Esophagus squamous epithelium (tissue), 5 donors: Measurements from ENCODE around the gene PARM1. TPM values are rescaled to one million over a fixed set of nuclear protein-coding genes. Genes with fewer than 3 reads are reported as not detected.

Experiments used
- DNase-seq: peaks from one replicate; lab custom pipeline; 2025; lab: John Stamatoyannopoulos, UW
- H3K27ac ChIP-seq, 4 donors: fragments of 200-600 bp; sonication (generic); one replicate each; pipeline ENCODE4 v1.5.1; 2016 to 2019; ENCODE audit warnings: mild to moderate bottlenecking in 1 of 4
- H3K27me3 ChIP-seq, 4 donors: fragments of 200-600 bp; sonication (generic); 1 replicate in 3 of 4; 2 replicates in 1 of 4; pipeline versions ENCODE4 v1.5.1 to v1.6.0; 2017 to 2021; ENCODE audit warnings: antibody characterized with exemption in 1 of 4
- H3K36me3 ChIP-seq, 3 donors: fragments of 200-600 bp; sonication (generic); one replicate each; pipeline ENCODE4 v1.5.1; 2016 to 2019
- H3K4me1 ChIP-seq, 3 donors: fragments of 200-600 bp; sonication (generic); one replicate each; pipeline ENCODE4 v1.5.1; 2017 to 2019
- H3K4me3 ChIP-seq, 4 donors: fragments of 200-600 bp; sonication (generic); 1 replicate in 3 of 4; 2 replicates in 1 of 4; pipeline ENCODE4 v1.5.1; 2016 to 2019; ENCODE audit warnings: mild to moderate bottlenecking in 2 of 4, moderate library complexity in 1 of 4
- H3K9me3 ChIP-seq, 3 donors: fragments of 200-600 bp; sonication (generic); one replicate each; pipeline ENCODE4 v1.5.1; 2016 to 2019
- POLR2A ChIP-seq, 4 donors: fragments of 450-650 bp; IDR thresholded peaks; one replicate each; pipeline ENCODE4 v1.6.1; 2017; ENCODE audit warnings: antibody characterized with exemption in 4 of 4, mild to moderate bottlenecking in 4 of 4, moderate library complexity in 3 of 4
- WGBS, 2 donors: methylation state at CpG; one replicate each; pipeline ENCODE4 v1.1.5; 2018; 5-methylcytosine and 5-hydroxymethylcytosine counted together
- intact Hi-C: fragments of 100-400 bp; cut with DNase I; formaldehyde crosslinking; loops from one replicate; pipeline ENCODE4 v1.15.0; 2022
- total RNA-seq, 4 donors: library from RNA; depleted of rRNA; stranded (reverse); fragments of >200 nt; gene quantifications; one replicate each; pipeline ENCODE4 v1.1.0, GENCODE V29; 2016
- TF ChIP-seq, protein P1 (sequence below), 6 experiments: fragments of 450-650 bp in 4 of 6; fragments of 200-600 bp in 2 of 6; sonication (generic) in 2 of 6; IDR thresholded peaks; one replicate each; pipeline ENCODE4 v1.5.1; 2016 to 2019; ENCODE audit warnings: antibody characterized with exemption in 6 of 6, mild to moderate bottlenecking in 4 of 6, moderate library complexity in 4 of 6
- donor health status: DM: yes; HTN: yes; CAD: no.

PARM1 gene
- total RNA-seq, 4 donors from 2014 or later, result 1.9 to 10.3 (median 4.4) TPM

DNA sequence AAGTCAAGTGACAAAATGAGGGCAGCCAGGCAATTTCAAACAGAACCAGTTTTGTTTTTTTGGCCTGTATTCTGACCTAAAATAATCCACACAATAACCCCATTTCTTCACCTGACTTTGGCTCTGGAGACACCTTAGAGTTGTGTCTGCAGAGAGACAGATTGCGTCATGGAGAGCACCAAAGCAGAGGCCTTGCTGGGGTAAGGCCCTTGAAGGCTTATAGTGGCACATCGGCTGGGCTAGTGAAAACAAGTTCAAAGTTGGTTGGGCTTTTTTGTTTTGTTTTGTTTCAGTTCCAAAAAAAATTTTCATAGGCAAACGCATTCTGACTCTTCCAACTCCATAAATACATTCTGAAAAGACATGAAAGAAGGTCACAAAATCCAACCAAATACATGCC lies 34.4 kb downstream of the PARM1 start:
- DNase-seq, result no peak
- Histone ChIP-seq H3K9me3 (no peaks in the 10 kb centered on the region), H3K36me3 (no peaks in the 10 kb centered on the region), H3K4me1 (peaks cover 0 to 34% (median 0%) of the 10 kb centered on the region in 3 donors), H3K27me3 (no peaks in the 10 kb centered on the region), H3K4me3 (no peak overlapping the region), H3K27ac (peak overlapping the region in 2 of 4 donors; percentile 9 to 45)
- TF ChIP-seq, protein P1, sequence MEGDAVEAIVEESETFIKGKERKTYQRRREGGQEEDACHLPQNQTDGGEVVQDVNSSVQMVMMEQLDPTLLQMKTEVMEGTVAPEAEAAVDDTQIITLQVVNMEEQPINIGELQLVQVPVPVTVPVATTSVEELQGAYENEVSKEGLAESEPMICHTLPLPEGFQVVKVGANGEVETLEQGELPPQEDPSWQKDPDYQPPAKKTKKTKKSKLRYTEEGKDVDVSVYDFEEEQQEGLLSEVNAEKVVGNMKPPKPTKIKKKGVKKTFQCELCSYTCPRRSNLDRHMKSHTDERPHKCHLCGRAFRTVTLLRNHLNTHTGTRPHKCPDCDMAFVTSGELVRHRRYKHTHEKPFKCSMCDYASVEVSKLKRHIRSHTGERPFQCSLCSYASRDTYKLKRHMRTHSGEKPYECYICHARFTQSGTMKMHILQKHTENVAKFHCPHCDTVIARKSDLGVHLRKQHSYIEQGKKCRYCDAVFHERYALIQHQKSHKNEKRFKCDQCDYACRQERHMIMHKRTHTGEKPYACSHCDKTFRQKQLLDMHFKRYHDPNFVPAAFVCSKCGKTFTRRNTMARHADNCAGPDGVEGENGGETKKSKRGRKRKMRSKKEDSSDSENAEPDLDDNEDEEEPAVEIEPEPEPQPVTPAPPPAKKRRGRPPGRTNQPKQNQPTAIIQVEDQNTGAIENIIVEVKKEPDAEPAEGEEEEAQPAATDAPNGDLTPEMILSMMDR (IDR thresholded peaks at IDR 0.05), result no peak
- no peak for TF ChIP-seq POLR2A (IDR thresholded peaks at IDR 0.05)
- intact Hi-C loops, result no loop called here
- WGBS, 2 donors, result 20 to 39% methylated on average over 3 of the region's 3 CpGs

DNA sequence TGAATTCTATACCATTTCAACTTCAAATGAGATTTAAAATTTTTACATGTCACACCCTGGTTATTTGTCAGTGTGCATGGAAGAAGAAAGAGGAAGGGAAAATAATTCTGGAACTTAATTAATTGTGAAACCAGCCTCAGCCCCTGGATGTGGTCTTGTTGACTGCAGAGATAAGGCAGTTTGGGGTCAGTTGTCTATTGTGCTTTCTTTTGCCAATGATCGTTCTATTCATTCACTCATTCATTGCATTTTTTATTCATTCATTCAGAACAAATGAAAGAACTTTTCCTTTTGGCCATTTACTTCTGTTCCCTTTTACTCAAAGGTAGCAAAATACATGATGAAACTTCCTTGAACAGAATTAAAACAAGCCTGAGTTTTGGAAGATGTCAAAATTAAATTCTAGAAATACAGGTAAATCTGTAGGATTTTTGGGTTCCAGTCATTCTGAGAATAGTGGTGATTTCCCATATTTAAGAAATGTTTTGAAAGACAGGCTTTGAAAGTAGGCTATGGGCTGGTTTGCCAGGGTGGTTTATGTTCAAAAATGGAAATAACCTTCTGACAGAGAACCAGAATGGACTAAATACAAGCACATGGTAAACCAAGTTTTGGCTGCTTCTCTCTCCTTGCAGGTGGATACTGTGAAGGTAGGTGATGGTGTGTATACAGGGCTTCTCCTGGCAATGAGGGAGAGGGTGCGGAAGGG lies 35.7 kb downstream of the PARM1 start:
- no peak overlapping the region for H3K4me3 ChIP-seq
- peaks cover 0 to 34% (median 0%) of the 10 kb centered on the region in 3 donors for H3K4me1 ChIP-seq
- intact Hi-C loops, result no loop called here
- no peaks in the 10 kb centered on the region for H3K9me3 ChIP-seq
- H3K27ac ChIP-seq, result no peak overlapping the region
- no peaks in the 10 kb centered on the region for H3K36me3 ChIP-seq
- no peaks in the 10 kb centered on the region for H3K27me3 ChIP-seq
- no peak for DNase-seq
- TF ChIP-seq, protein P1 (IDR thresholded peaks at IDR 0.05), result no peak
- TF ChIP-seq POLR2A (IDR thresholded peaks at IDR 0.05), result no peak
- WGBS, 2 donors, result 75 to 77% methylated on average over 2 of the region's 2 CpGs

DNA sequence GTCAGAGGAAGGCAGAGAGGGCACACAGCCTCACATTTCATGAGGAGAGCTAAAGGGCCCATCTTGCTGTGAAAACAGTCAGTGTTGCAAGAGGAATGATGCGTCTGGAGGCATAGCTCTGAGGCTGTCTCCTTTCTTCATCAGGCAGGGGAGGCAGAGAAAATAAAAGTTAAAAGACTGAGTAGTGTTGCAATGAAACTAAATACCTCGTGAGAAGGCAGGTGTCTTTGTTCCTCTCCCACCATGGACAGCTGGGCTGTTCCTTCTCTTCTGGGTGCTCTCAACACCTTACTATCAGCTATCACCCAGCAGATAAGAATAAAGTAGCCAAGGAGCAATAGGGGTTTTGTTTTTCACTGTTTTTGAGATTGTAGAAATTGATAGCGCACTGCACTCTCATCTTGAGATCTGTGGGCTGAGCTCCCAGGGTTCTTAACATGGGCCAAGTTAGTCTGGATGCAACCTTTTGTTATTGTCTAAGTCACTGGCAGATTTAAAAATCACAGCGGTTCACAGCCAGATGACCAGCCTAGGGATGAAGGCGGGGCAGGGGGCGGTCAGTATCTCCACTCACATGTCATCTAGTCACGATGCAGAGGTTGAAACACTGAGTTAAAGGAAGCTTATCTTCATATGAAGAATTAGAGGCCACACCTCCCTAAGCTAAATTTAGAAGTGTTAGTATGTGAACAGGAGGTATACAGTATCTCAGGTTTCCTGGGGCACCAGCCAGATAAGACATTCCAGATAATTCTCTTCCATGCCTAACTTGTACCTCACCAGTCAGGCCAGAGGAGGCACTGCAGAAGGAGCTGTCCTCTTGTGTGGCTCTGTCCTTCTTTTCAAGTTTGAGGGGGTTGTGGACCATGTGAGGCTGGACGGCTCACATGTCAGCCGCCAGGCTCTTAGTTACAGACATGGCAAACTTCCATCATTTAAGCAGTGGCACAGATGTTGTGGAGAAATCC lies 36.9 kb downstream of the PARM1 start:
- Histone ChIP-seq H3K27me3 (no peaks in the 10 kb centered on the region), H3K4me3 (no peak overlapping the region), H3K9me3 (no peaks in the 10 kb centered on the region), H3K36me3 (no peaks in the 10 kb centered on the region), H3K27ac (no peak overlapping the region), H3K4me1 (peaks cover 0 to 34% (median 0%) of the 10 kb centered on the region in 3 donors)
- intact Hi-C loops, result no loop called here
- DNase-seq, result no peak
- no peak for TF ChIP-seq POLR2A (IDR thresholded peaks at IDR 0.05)
- TF ChIP-seq, protein P1 (IDR thresholded peaks at IDR 0.05), result peak in 1 of 6 experiments; percentile 12
- 64 to 68% methylated on average over 8 to 9 of the region's 9 CpGs for WGBS, 2 donors

DNA sequence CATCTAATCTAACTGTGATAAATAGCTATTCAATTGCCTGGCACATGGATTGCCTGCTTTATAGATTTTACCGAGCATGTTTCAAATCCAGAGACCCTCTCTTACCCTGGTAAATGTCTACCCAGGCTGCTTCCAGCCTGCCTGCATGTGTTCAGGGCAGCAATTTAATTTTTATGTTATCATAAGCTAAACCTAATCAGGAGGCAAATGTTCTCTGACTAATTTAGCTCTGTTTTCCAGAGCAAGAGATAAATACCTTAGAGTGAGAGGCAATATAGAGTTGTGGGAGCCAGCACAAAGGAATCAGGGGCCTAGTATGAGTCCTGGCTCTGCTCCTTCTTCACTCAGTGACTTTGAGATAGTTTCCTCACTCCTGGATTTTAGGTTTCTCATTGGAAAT lies 37.7 kb downstream of the PARM1 start:
- no peaks in the 10 kb centered on the region for H3K9me3 ChIP-seq
- 88 to 91% methylated on average over 1 of the region's 1 CpG for WGBS, 2 donors
- intact Hi-C loops, result no loop called here
- H3K27ac ChIP-seq, result no peak overlapping the region
- no peak overlapping the region for H3K4me3 ChIP-seq
- no peaks in the 10 kb centered on the region for H3K36me3 ChIP-seq
- no peak for DNase-seq
- TF ChIP-seq, protein P1 (IDR thresholded peaks at IDR 0.05), result no peak
- no peaks in the 10 kb centered on the region for H3K27me3 ChIP-seq
- H3K4me1 ChIP-seq, result peaks cover 0 to 34% (median 0%) of the 10 kb centered on the region in 3 donors

DNA sequence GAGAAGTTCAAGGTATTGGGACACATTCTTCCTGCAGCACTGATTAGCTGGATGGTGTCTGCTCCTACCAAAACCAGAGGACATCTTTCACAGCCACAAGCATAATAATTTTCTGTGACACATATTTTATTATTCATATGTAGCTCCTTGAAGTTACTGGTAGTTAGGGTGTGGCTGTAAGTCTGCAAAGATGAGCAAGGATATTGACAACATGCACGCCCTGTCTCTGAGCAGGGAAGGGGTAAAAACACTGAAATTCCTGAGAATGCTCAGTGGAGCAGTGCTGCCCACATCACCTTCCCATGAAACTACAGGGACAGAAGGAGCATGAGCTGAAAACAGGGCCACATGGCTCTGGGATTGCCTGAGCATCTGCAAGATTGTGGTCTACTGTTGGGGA lies 38.9 kb downstream of the PARM1 start:
- TF ChIP-seq, protein P1 (IDR thresholded peaks at IDR 0.05), result no peak
- TF ChIP-seq POLR2A (IDR thresholded peaks at IDR 0.05), result no peak
- intact Hi-C loops, result no loop called here
- H3K4me3 ChIP-seq, result no peak overlapping the region
- 67 to 78% methylated on average over 1 of the region's 1 CpG for WGBS, 2 donors
- H3K27me3 ChIP-seq, result no peaks in the 10 kb centered on the region
- no peak overlapping the region for H3K27ac ChIP-seq
- H3K9me3 ChIP-seq, result no peaks in the 10 kb centered on the region
- DNase-seq, result no peak
- peaks cover 0 to 27% (median 0%) of the 10 kb centered on the region in 3 donors for H3K4me1 ChIP-seq
- no peaks in the 10 kb centered on the region for H3K36me3 ChIP-seq
